K562 treated with DMSO at 1 percent for 48 hours (cell line): ENCODE results near the gene SMIM30. TPM values are rescaled to one million over a fixed set of nuclear protein-coding genes. Genes with fewer than 3 reads are reported as not detected.

Experiments
- total RNA-seq: library from RNA; unstranded; fragments of 300-600 nt; gene quantifications from 2 replicates; pipeline ENCODE4 v1.2.3, GENCODE V29; 2022; ENCODE audit warnings: low replicate concordance; ENCODE audit errors: extremely low read depth

SMIM30 gene
- total RNA-seq, result not detected in 2 replicates

GRCh38 chr7:113118074-113118959 is at the start of gene SMIM30:
Gene SMIM30 (minus strand): TSS chr7:113118554. CDS start chr7:113117578, 976 bp downstream.

GRCh38 chr7:113086431-113086888 is 31.9 kb downstream of the SMIM30 start, which contains the start of gene GPR85:
Gene GPR85 (minus strand): TSS chr7:113086827. CDS start chr7:113084721, 2,106 bp downstream.

Other genes starting within 250 kb of the SMIM30 start
- gene GPR85, start 31.7 kb downstream of the SMIM30 start, total RNA-seq, result not detected in 2 replicates